ENCODE data around the gene ARL2BP.

Gene ARL2BP

GRCh38 chr16:57223057-57223456 is 22.0 kb upstream of the ARL2BP start:
- no peak for TF ChIP-seq SIN3A (IDR thresholded peaks at IDR 0.05; ENCODE audit: borderline replicate concordance, insufficient read depth, low read length)
- no peak for TF ChIP-seq REST (IDR thresholded peaks at IDR 0.05; ENCODE audit: insufficient read depth in 1 of 2, low read depth in 2 of 2, low read length in 2 of 2)
- no peak for TF ChIP-seq POLR2AphosphoS5 (IDR thresholded peaks at IDR 0.05; ENCODE audit: low read depth, low read length)
- no peak for TF ChIP-seq FOXP2 (optimal IDR thresholded peaks at IDR 0.05; ENCODE audit: borderline replicate concordance, extremely low read depth, extremely low read length, insufficient read depth)
- no peak for TF ChIP-seq TAF1 (IDR thresholded peaks at IDR 0.05; ENCODE audit: borderline replicate concordance, insufficient read depth, low read length)

GRCh38 chr16:57224651-57225335 is 20.3 kb upstream of the ARL2BP start:
- no peak for TF ChIP-seq FOXP2 (optimal IDR thresholded peaks at IDR 0.05; ENCODE audit: borderline replicate concordance, extremely low read depth, extremely low read length, insufficient read depth)

GRCh38 chr16:57225978-57226377 is 19.1 kb upstream of the ARL2BP start:
- no peak for TF ChIP-seq TAF1 (IDR thresholded peaks at IDR 0.05; ENCODE audit: borderline replicate concordance, insufficient read depth, low read length)

GRCh38 chr16:57226701-57227621 is 18.1 kb upstream of the ARL2BP start:
- TF ChIP-seq TAF1 (IDR thresholded peaks at IDR 0.05; ENCODE audit: borderline replicate concordance, insufficient read depth, low read length): no peak
- TF ChIP-seq POLR2AphosphoS5 (IDR thresholded peaks at IDR 0.05; ENCODE audit: low read depth, low read length): no peak
- no peak for TF ChIP-seq FOXP2 (optimal IDR thresholded peaks at IDR 0.05; ENCODE audit: borderline replicate concordance, extremely low read depth, extremely low read length, insufficient read depth)
- TF ChIP-seq REST (IDR thresholded peaks at IDR 0.05; ENCODE audit: insufficient read depth in 1 of 2, low read depth in 2 of 2, low read length in 2 of 2): no peak

GRCh38 chr16:57229079-57229478 is 16.0 kb upstream of the ARL2BP start:
- no peak for TF ChIP-seq TAF1 (IDR thresholded peaks at IDR 0.05; ENCODE audit: borderline replicate concordance, insufficient read depth, low read length)
- no peak for TF ChIP-seq REST (IDR thresholded peaks at IDR 0.05; ENCODE audit: insufficient read depth in 1 of 2, low read depth in 2 of 2, low read length in 2 of 2)
- no peak for TF ChIP-seq SIN3A (IDR thresholded peaks at IDR 0.05; ENCODE audit: borderline replicate concordance, insufficient read depth, low read length)
- no peak for TF ChIP-seq FOXP2 (optimal IDR thresholded peaks at IDR 0.05; ENCODE audit: borderline replicate concordance, extremely low read depth, extremely low read length, insufficient read depth)
- no peak for TF ChIP-seq POLR2AphosphoS5 (IDR thresholded peaks at IDR 0.05; ENCODE audit: low read depth, low read length)

GRCh38 chr16:57231821-57232350 is 13.2 kb upstream of the ARL2BP start:
- TF ChIP-seq TAF1 (IDR thresholded peaks at IDR 0.05; ENCODE audit: borderline replicate concordance, insufficient read depth, low read length): no peak
- no peak for TF ChIP-seq SIN3A (IDR thresholded peaks at IDR 0.05; ENCODE audit: borderline replicate concordance, insufficient read depth, low read length)
- TF ChIP-seq FOXP2 (optimal IDR thresholded peaks at IDR 0.05; ENCODE audit: borderline replicate concordance, extremely low read depth, extremely low read length, insufficient read depth): no peak
- TF ChIP-seq REST (IDR thresholded peaks at IDR 0.05; ENCODE audit: insufficient read depth in 1 of 2, low read depth in 2 of 2, low read length in 2 of 2): no peak
- no peak for TF ChIP-seq POLR2AphosphoS5 (IDR thresholded peaks at IDR 0.05; ENCODE audit: low read depth, low read length)

Measured in PFSK-1 (cell line).